GM12878 (cell line): ENCODE data around the gene MYH7. TPM values are rescaled to one million over a fixed set of nuclear protein-coding genes. Genes with fewer than 3 reads are reported as not detected.
A peak's percentile ranks its signal among the peaks of the same experiment; 100 is the strongest.

Experiments
- BHLHE40 ChIP-seq, 2 experiments: fragments of 450-650 bp in 1 of 2; IDR thresholded peaks; 2 replicates each; pipeline ENCODE4 v1.6.1; 2011 to 2017; ENCODE audit warnings: low read depth in 2 of 2, borderline replicate concordance in 1 of 2, improper control_type of control experiment in 1 of 2, low read length in 1 of 2, mild to moderate bottlenecking in 1 of 2
- EGR1 ChIP-seq, 2 experiments: IDR thresholded peaks; 1 replicate in 1 of 2; 2 replicates in 1 of 2; pipeline ENCODE4 v1.6.1; 2011 to 2012; ENCODE audit warnings: low read depth in 2 of 2, low read length in 2 of 2, borderline replicate concordance in 1 of 2, mild to moderate bottlenecking in 1 of 2, moderate library complexity in 1 of 2
- ETV6 ChIP-seq, 2 experiments: fragments of 450-650 bp in 1 of 2; IDR thresholded peaks in 1 of 2; conservative IDR thresholded peaks in 1 of 2; 2 replicates each; pipeline ENCODE4 v1.6.1; 2014; ENCODE audit warnings: antibody characterized with exemption in 1 of 2, borderline replicate concordance in 1 of 2, low read depth in 1 of 2, mild to moderate bottlenecking in 1 of 2, moderate library complexity in 1 of 2
- FOS ChIP-seq: IDR thresholded peaks from 3 replicates; pipeline ENCODE4 v1.6.1; 2011; ENCODE audit warnings: borderline replicate concordance; ENCODE audit not compliant: insufficient read length; ENCODE audit errors: extremely low read depth
- HDAC6 ChIP-seq: fragments of 200-600 bp; sonication (generic); IDR thresholded peaks from one replicate; pipeline ENCODE4 v1.8.0; 2017; ENCODE audit warnings: antibody characterized with exemption; ENCODE audit not compliant: unreplicated experiment
- STAT3 ChIP-seq: IDR thresholded peaks from 2 replicates; pipeline ENCODE4 v1.6.1; 2011; ENCODE audit warnings: low read depth, low read length, improper control_type of control experiment
- SUZ12 ChIP-seq: fragments of 200-600 bp; sonication (generic); IDR thresholded peaks from one replicate; pipeline ENCODE4 v1.6.1; 2018; ENCODE audit warnings: antibody characterized with exemption, mild to moderate bottlenecking; ENCODE audit not compliant: unreplicated experiment
- TCF12 ChIP-seq: IDR thresholded peaks from 2 replicates; pipeline ENCODE4 v1.6.1; 2011; ENCODE audit warnings: low read depth, mild to moderate bottlenecking, low read length
- ZNF24 ChIP-seq: fragments of 450-650 bp; IDR thresholded peaks from 2 replicates; pipeline ENCODE4 v1.6.1; 2017; ENCODE audit warnings: antibody characterized with exemption, mild to moderate bottlenecking
- polyA plus RNA-seq, 11 experiments: library from polyadenylated mRNA; depleted of rRNA in 4 of 11; unstranded in 6 of 11; stranded (reverse) in 5 of 11; fragments of >200 nt; fragmentation: Nextera tagmentation in 4 of 11; fragmentation: Illumina TruSeq in 1 of 11; extraction: Ambion mirVana in 4 of 11; extraction: Trizol in 1 of 11; gene quantifications; 1 replicate in 1 of 11; 2 replicates in 10 of 11; pipeline versions ENCODE4 v1.2.1 to v1.2.3, GENCODE V29; 2011 to 2016; ENCODE audit warnings: inconsistent platforms in 2 of 11, missing spikeins in 2 of 11, low read depth in 1 of 11
- total RNA-seq, 4 experiments: library from RNA; depleted of rRNA in 3 of 4; stranded (reverse); fragments of >200 nt in 3 of 4; fragmentation: Illumina TruSeq in 1 of 4; extraction: Trizol in 1 of 4; gene quantifications; 2 replicates each; pipeline versions ENCODE4 v1.2.1 to v1.2.3, GENCODE V29; 2013 to 2021
- TF ChIP-seq, protein P1 (sequence below): fragments of 450-650 bp; IDR thresholded peaks from 2 replicates; pipeline ENCODE4 v1.6.1; 2016; ENCODE audit warnings: mild to moderate bottlenecking, moderate library complexity, borderline replicate concordance
- TF ChIP-seq, protein P2 (sequence below): fragments of 150-350 bp; IDR thresholded peaks from 2 replicates; pipeline ENCODE4 v1.6.1; 2014; ENCODE audit warnings: mild to moderate bottlenecking, low read depth, low read length
- TF ChIP-seq, protein P3 (sequence below): fragments of 450-650 bp; IDR thresholded peaks from 2 replicates; pipeline ENCODE4 v1.6.1; 2017; ENCODE audit warnings: low read depth, mild to moderate bottlenecking, moderate library complexity
- TF ChIP-seq, protein P4 (sequence below): fragments of 450-650 bp; IDR thresholded peaks from 2 replicates; pipeline ENCODE4 v1.6.1; 2017; ENCODE audit warnings: mild to moderate bottlenecking, moderate library complexity

Gene MYH7
- total and polyA plus RNA-seq, 10 of the 15 experiments (the other 5 are each of a cell fraction or from before 2014, with no cell fraction given) = 0.04 to 0.10 (median 0.05) TPM; not detected in 4

DNA sequence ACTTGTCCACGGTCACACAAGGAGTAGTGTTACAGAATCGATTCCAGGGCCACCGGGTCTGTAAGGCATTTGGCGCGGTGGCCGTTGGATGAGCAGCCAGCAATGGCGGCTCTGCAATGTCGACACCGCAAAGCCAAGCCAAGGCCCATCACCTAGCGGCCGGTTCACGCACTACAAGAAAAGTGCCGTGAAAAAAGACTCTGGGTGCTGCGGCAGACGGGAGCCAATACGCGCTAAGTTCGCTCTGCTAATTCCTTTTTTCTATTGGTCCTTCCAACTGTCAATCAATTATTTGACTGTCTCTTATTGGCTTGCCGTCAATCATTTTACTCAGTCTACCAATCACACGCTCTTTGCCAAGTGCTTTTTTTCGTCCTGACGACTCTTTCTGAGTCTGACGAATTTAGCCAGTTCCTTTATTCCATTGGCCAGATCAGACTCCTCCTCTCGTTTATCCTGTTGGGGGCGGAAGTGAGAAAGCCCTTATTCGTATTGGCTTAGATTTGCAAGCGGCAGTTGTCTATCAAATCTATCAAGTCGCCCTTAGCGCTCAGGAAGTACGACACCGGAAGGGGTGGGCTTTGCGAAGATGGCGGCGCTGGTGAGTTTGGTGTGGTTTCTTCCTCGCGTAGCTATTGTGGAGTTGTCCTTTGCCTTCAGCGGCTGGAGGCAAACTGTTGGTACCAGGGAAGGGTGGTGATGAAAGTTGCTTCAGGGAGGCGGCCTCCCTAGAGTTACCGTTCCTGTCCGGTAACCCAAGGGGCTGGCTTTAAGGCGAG is 33.9 kb upstream of the MYH7 start, which contains the start of gene NGDN (continued):
- TF ChIP-seq, protein P1, sequence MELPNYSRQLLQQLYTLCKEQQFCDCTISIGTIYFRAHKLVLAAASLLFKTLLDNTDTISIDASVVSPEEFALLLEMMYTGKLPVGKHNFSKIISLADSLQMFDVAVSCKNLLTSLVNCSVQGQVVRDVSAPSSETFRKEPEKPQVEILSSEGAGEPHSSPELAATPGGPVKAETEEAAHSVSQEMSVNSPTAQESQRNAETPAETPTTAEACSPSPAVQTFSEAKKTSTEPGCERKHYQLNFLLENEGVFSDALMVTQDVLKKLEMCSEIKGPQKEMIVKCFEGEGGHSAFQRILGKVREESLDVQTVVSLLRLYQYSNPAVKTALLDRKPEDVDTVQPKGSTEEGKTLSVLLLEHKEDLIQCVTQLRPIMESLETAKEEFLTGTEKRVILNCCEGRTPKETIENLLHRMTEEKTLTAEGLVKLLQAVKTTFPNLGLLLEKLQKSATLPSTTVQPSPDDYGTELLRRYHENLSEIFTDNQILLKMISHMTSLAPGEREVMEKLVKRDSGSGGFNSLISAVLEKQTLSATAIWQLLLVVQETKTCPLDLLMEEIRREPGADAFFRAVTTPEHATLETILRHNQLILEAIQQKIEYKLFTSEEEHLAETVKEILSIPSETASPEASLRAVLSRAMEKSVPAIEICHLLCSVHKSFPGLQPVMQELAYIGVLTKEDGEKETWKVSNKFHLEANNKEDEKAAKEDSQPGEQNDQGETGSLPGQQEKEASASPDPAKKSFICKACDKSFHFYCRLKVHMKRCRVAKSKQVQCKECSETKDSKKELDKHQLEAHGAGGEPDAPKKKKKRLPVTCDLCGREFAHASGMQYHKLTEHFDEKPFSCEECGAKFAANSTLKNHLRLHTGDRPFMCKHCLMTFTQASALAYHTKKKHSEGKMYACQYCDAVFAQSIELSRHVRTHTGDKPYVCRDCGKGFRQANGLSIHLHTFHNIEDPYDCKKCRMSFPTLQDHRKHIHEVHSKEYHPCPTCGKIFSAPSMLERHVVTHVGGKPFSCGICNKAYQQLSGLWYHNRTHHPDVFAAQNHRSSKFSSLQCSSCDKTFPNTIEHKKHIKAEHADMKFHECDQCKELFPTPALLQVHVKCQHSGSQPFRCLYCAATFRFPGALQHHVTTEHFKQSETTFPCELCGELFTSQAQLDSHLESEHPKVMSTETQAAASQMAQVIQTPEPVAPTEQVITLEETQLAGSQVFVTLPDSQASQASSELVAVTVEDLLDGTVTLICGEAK = peak; percentile 98
- 0 out of 4 replicates have a peak, but pooled peaks of 1 of the 2 experiments have one; percentile 14 for TF ChIP-seq BHLHE40 (IDR thresholded peaks at IDR 0.05; ENCODE audit: borderline replicate concordance in 1 of 2, low read depth in 2 of 2, low read length in 1 of 2)
- no peak for TF ChIP-seq STAT3
- 0 out of 2 replicates have a peak, but pooled peaks have one; percentile 22 for TF ChIP-seq ZNF24
- TF ChIP-seq, protein P2, sequence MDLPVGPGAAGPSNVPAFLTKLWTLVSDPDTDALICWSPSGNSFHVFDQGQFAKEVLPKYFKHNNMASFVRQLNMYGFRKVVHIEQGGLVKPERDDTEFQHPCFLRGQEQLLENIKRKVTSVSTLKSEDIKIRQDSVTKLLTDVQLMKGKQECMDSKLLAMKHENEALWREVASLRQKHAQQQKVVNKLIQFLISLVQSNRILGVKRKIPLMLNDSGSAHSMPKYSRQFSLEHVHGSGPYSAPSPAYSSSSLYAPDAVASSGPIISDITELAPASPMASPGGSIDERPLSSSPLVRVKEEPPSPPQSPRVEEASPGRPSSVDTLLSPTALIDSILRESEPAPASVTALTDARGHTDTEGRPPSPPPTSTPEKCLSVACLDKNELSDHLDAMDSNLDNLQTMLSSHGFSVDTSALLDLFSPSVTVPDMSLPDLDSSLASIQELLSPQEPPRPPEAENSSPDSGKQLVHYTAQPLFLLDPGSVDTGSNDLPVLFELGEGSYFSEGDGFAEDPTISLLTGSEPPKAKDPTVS = no peak
- TF ChIP-seq EGR1 (IDR thresholded peaks at IDR 0.05; ENCODE audit: borderline replicate concordance in 1 of 2, low read depth in 2 of 2, low read length in 2 of 2) = no peak
- no peak for TF ChIP-seq HDAC6
- TF ChIP-seq FOS = peak; percentile 91
- no peak for TF ChIP-seq SUZ12
- no peak for TF ChIP-seq TCF12
- no peak for TF ChIP-seq ETV6 (conservative IDR thresholded peaks at IDR 0.05 in 1 of 2, IDR thresholded peaks at IDR 0.05 in 1 of 2; ENCODE audit: borderline replicate concordance in 1 of 2, low read depth in 1 of 2)
- TF ChIP-seq, protein P3, sequence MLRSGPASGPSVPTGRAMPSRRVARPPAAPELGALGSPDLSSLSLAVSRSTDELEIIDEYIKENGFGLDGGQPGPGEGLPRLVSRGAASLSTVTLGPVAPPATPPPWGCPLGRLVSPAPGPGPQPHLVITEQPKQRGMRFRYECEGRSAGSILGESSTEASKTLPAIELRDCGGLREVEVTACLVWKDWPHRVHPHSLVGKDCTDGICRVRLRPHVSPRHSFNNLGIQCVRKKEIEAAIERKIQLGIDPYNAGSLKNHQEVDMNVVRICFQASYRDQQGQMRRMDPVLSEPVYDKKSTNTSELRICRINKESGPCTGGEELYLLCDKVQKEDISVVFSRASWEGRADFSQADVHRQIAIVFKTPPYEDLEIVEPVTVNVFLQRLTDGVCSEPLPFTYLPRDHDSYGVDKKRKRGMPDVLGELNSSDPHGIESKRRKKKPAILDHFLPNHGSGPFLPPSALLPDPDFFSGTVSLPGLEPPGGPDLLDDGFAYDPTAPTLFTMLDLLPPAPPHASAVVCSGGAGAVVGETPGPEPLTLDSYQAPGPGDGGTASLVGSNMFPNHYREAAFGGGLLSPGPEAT = peak; percentile 100
- TF ChIP-seq, protein P4, sequence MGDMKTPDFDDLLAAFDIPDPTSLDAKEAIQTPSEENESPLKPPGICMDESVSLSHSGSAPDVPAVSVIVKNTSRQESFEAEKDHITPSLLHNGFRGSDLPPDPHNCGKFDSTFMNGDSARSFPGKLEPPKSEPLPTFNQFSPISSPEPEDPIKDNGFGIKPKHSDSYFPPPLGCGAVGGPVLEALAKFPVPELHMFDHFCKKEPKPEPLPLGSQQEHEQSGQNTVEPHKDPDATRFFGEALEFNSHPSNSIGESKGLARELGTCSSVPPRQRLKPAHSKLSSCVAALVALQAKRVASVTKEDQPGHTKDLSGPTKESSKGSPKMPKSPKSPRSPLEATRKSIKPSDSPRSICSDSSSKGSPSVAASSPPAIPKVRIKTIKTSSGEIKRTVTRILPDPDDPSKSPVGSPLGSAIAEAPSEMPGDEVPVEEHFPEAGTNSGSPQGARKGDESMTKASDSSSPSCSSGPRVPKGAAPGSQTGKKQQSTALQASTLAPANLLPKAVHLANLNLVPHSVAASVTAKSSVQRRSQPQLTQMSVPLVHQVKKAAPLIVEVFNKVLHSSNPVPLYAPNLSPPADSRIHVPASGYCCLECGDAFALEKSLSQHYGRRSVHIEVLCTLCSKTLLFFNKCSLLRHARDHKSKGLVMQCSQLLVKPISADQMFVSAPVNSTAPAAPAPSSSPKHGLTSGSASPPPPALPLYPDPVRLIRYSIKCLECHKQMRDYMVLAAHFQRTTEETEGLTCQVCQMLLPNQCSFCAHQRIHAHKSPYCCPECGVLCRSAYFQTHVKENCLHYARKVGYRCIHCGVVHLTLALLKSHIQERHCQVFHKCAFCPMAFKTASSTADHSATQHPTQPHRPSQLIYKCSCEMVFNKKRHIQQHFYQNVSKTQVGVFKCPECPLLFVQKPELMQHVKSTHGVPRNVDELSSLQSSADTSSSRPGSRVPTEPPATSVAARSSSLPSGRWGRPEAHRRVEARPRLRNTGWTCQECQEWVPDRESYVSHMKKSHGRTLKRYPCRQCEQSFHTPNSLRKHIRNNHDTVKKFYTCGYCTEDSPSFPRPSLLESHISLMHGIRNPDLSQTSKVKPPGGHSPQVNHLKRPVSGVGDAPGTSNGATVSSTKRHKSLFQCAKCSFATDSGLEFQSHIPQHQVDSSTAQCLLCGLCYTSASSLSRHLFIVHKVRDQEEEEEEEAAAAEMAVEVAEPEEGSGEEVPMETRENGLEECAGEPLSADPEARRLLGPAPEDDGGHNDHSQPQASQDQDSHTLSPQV = peak; percentile 69; the same call in 1 of the 2 replicates
